HCT116 (cell line): ENCODE results near the gene NEUROG3. TPM values are rescaled to one million over a fixed set of nuclear protein-coding genes. Genes with fewer than 3 reads are reported as not detected.

ENCODE experiments used
- ATAC-seq: fragments of 200-7000 bp; cut with Tn5 transposase; 2 replicates; pipeline ENCODE4 v1.9.1; 2020; ENCODE audit warnings: mild to moderate bottlenecking, moderate library complexity
- BruUV-seq: library from RNA; stranded (reverse); fragments of 400-500 nt; replicated peaks from 2 replicates; lab custom pipeline; 2021; lab: Mats Ljungman, UMichigan
- CTCF ChIA-PET: fragments of 300-600 bp; sonication (Branson Sonifier 250); formaldehyde crosslinking; loops from one replicate; lab custom pipeline; 2021; ENCODE audit warnings: antibody characterized with exemption; lab: Charles Lee
- POLR2A ChIA-PET: fragments of 300-600, 350-600 bp; sonication (Branson Sonifier 250); formaldehyde crosslinking; loops from one replicate; lab custom pipeline; 2021; ENCODE audit warnings: antibody characterized with exemption; lab: Charles Lee
- RAD21 ChIA-PET, 2 experiments: fragments of 300-600 bp; sonication (Branson Sonifier 250); formaldehyde crosslinking; loops; one replicate each; lab custom pipeline; 2023; ENCODE audit warnings: low total read pairs in 2 of 2; ENCODE audit not compliant: uncharacterized antibody in 2 of 2, unreplicated experiment in 2 of 2, low non-redundant PET in 1 of 2; lab: Charles Lee
- DNase-seq: peaks from one replicate; pipeline ENCODE4 v3.0.0-alpha.2; 2010; ENCODE audit warnings: low read depth, low spot score
- H2AFZ ChIP-seq: fragments of 200-600 bp; shearing (Covaris generic), sonication (generic); 2 replicates; pipeline ENCODE4 v1.6.1; 2017; ENCODE audit warnings: low read depth, mixed run types, mixed read lengths, antibody characterized with exemption, low read length; ENCODE audit not compliant: poor library complexity, severe bottlenecking
- H3K27ac ChIP-seq: 2 replicates; pipeline ENCODE4 v1.5.1; 2012; ENCODE audit warnings: low read depth, low read length
- H3K27me3 ChIP-seq: fragments of 200-600 bp; sonication (generic); 2 replicates; pipeline ENCODE4 v1.6.1; 2016; ENCODE audit warnings: mixed run types, low read length, mixed read lengths; ENCODE audit not compliant: insufficient read depth
- H3K36me3 ChIP-seq, 2 experiments: fragments of 200-500 bp in 1 of 2; fragments of 200-600 bp in 1 of 2; sonication (Bioruptor generic) in 1 of 2; sonication (generic) in 1 of 2; 2 replicates each; pipeline versions ENCODE4 v1.5.1 to v1.6.1; 2014 to 2016; ENCODE audit warnings: low read length in 2 of 2, inconsistent platforms in 1 of 2, mixed read lengths in 1 of 2, mixed run types in 1 of 2; ENCODE audit not compliant: insufficient read depth in 2 of 2, control insufficient read depth in 1 of 2
- H3K4me1 ChIP-seq, 2 experiments: fragments of 200-600 bp in 1 of 2; sonication (generic) in 1 of 2; 2 replicates each; pipeline versions ENCODE4 v1.5.1 to v1.6.1; 2012 to 2017; ENCODE audit warnings: low read length in 2 of 2, inconsistent platforms in 1 of 2, mild to moderate bottlenecking in 1 of 2, mixed read lengths in 1 of 2, mixed run types in 1 of 2, moderate library complexity in 1 of 2; ENCODE audit not compliant: insufficient read depth in 2 of 2, control insufficient read depth in 1 of 2
- H3K4me2 ChIP-seq: fragments of 200-600 bp; sonication (generic); 2 replicates; pipeline ENCODE4 v1.6.1; 2017; ENCODE audit warnings: mixed run types, low read length, mixed read lengths
- H3K4me3 ChIP-seq, 2 experiments: fragments of 200-600 bp in 1 of 2; sonication (generic) in 1 of 2; replicated peaks in 1 of 2; 2 replicates each; pipeline ENCODE4 v1.5.1; 2011 to 2016; ENCODE audit warnings: low read length in 2 of 2, control low read depth in 1 of 2, low read depth in 1 of 2, mild to moderate bottlenecking in 1 of 2, mixed read lengths in 1 of 2, mixed run types in 1 of 2
- H3K79me2 ChIP-seq: fragments of 200-600 bp; sonication (generic); 2 replicates; pipeline ENCODE4 v1.6.1; 2017; ENCODE audit warnings: mild to moderate bottlenecking, mixed run types, low read length, moderate library complexity, mixed read lengths; ENCODE audit not compliant: insufficient read depth
- H3K9ac ChIP-seq: fragments of 200-600 bp; sonication (generic); 2 replicates; pipeline ENCODE4 v1.6.1; 2016; ENCODE audit warnings: low read length, mixed read lengths
- H3K9me2 ChIP-seq: fragments of 200-600 bp; sonication (generic), shearing (Covaris generic); 2 replicates; pipeline ENCODE4 v1.6.1; 2017; ENCODE audit warnings: mixed run types, mild to moderate bottlenecking, moderate library complexity; ENCODE audit not compliant: insufficient read depth
- H3K9me3 ChIP-seq, 2 experiments: fragments of 200-500 bp in 1 of 2; fragments of 200-600 bp in 1 of 2; sonication (Bioruptor generic) in 1 of 2; sonication (generic) in 1 of 2; 2 replicates each; pipeline ENCODE4 v1.6.1; 2014 to 2017; ENCODE audit warnings: low read length in 2 of 2, mixed read lengths in 2 of 2, inconsistent platforms in 1 of 2, low read depth in 1 of 2, mild to moderate bottlenecking in 1 of 2, mixed run types in 1 of 2, moderate library complexity in 1 of 2; ENCODE audit not compliant: control insufficient read depth in 1 of 2, insufficient read depth in 1 of 2
- H4K20me1 ChIP-seq: fragments of 200-600 bp; sonication (generic), shearing (Covaris generic); 2 replicates; pipeline ENCODE4 v1.6.1; 2017; ENCODE audit warnings: mixed run types, mild to moderate bottlenecking, moderate library complexity; ENCODE audit not compliant: insufficient read depth
- CBX3 ChIP-seq: IDR thresholded peaks from 2 replicates; pipeline ENCODE4 v1.6.1; 2012; ENCODE audit warnings: low read depth
- ELF1 ChIP-seq: IDR thresholded peaks from 2 replicates; pipeline ENCODE4 v1.6.1; 2012; ENCODE audit warnings: low read depth, borderline replicate concordance
- MAX ChIP-seq: IDR thresholded peaks from 2 replicates; pipeline ENCODE4 v1.6.1; 2012
- POLR2AphosphoS5 ChIP-seq: IDR thresholded peaks from 2 replicates; pipeline ENCODE4 v1.6.1; 2011; ENCODE audit warnings: mild to moderate bottlenecking, low read depth, low read length, moderate library complexity
- SIN3A ChIP-seq: IDR thresholded peaks from 2 replicates; pipeline ENCODE4 v1.6.1; 2012; ENCODE audit warnings: low read depth
- SP1 ChIP-seq: IDR thresholded peaks from 2 replicates; pipeline ENCODE4 v1.6.1; 2012; ENCODE audit warnings: low read depth
- SRF ChIP-seq: IDR thresholded peaks from 2 replicates; pipeline ENCODE4 v1.6.1; 2012; ENCODE audit warnings: low read depth
- ZFX ChIP-seq: fragments of 450-650 bp; IDR thresholded peaks from 2 replicates; pipeline ENCODE4 v1.6.1; 2017
- ZNF274 ChIP-seq: fragments of 200-500 bp; sonication (Bioruptor generic); IDR thresholded peaks from 2 replicates; pipeline ENCODE4 v1.6.1; 2014; ENCODE audit warnings: mild to moderate bottlenecking, low read depth, low read length, inconsistent platforms
- intact Hi-C: fragments of 100-400 bp; cut with micrococcal nuclease; formaldehyde crosslinking; loops from 2 replicates; pipeline ENCODE4 v1.10.0; 2022
- total RNA-seq: library from RNA; stranded (reverse); gene quantifications from one replicate; pipeline ENCODE4 v1.2.1, GENCODE V29; 2021; ENCODE audit not compliant: unreplicated experiment
- TF ChIP-seq, protein P1 (sequence below): IDR thresholded peaks from 2 replicates; pipeline ENCODE4 v1.6.1; 2011; ENCODE audit warnings: mild to moderate bottlenecking, low read length, moderate library complexity; ENCODE audit not compliant: insufficient replicate concordance; ENCODE audit errors: extremely low read depth
- TF ChIP-seq, protein P2 (sequence below): IDR thresholded peaks from 2 replicates; pipeline ENCODE4 v1.6.1; 2012

NEUROG3 gene
- total RNA-seq, 1 experiment from 2014 or later: not detected

- ChIA-PET RAD21 (no interaction called here), CTCF (no interaction called here), POLR2A (no interaction called here)
- no peak for ATAC-seq
- H3K9ac ChIP-seq: no peak overlapping the region
- no peaks in the 10 kb centered on the region for H3K36me3 ChIP-seq
- H2AFZ ChIP-seq: no peak overlapping the region
- no peak overlapping the region for H3K27ac ChIP-seq
- H3K4me1 ChIP-seq: no peaks in the 10 kb centered on the region
- H3K79me2 ChIP-seq: no peaks in the 10 kb centered on the region
- no peak overlapping the region for H3K4me3 ChIP-seq
- H4K20me1 ChIP-seq: no peaks in the 10 kb centered on the region
- no peak for DNase-seq
- no TSS peak for BruUV-seq
- TF ChIP-seq ELF1 (no peak), SRF (no peak), ZFX (no peak), CBX3 (no peak), SIN3A (no peak), SP1 (no peak), ZNF274 (no peak), MAX (no peak), POLR2AphosphoS5 (no peak)
- TF ChIP-seq, protein P1, sequence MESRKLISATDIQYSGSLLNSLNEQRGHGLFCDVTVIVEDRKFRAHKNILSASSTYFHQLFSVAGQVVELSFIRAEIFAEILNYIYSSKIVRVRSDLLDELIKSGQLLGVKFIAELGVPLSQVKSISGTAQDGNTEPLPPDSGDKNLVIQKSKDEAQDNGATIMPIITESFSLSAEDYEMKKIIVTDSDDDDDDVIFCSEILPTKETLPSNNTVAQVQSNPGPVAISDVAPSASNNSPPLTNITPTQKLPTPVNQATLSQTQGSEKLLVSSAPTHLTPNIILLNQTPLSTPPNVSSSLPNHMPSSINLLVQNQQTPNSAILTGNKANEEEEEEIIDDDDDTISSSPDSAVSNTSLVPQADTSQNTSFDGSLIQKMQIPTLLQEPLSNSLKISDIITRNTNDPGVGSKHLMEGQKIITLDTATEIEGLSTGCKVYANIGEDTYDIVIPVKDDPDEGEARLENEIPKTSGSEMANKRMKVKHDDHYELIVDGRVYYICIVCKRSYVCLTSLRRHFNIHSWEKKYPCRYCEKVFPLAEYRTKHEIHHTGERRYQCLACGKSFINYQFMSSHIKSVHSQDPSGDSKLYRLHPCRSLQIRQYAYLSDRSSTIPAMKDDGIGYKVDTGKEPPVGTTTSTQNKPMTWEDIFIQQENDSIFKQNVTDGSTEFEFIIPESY: no peak
- TF ChIP-seq, protein P2, sequence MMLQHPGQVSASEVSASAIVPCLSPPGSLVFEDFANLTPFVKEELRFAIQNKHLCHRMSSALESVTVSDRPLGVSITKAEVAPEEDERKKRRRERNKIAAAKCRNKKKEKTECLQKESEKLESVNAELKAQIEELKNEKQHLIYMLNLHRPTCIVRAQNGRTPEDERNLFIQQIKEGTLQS: no peak
- peaks cover 16% of the 10 kb centered on the region for H3K27me3 ChIP-seq
- H3K4me2 ChIP-seq: no peak overlapping the region
- H3K9me3 ChIP-seq: no peaks in the 10 kb centered on the region
- H3K9me2 ChIP-seq: no peaks in the 10 kb centered on the region
- intact Hi-C loops: no loop called here
Measured at GRCh38 chr10:69600761-69601330, 27.6 kb upstream of the NEUROG3 start.
